Measurements from ENCODE around the gene WDR35. TPM values are rescaled to one million over a fixed set of nuclear protein-coding genes. Genes with fewer than 3 reads are reported as not detected.
A peak's percentile ranks its signal among the peaks of the same experiment; 100 is the strongest.
"Not testable (repeated sequence)": the region's sequence is repeated elsewhere in the genome, so short reads cannot be mapped to it uniquely, and the experiment has no call there.

WDR35 gene
- total RNA-seq, 1 donor from 2014 or later, result 5.8 TPM

GRCh38 chr2:19942199-19942598 is 47.7 kb downstream of the WDR35 start:
- no peak for DNase-seq (ENCODE audit: low read depth in 2 of 2)

DNA sequence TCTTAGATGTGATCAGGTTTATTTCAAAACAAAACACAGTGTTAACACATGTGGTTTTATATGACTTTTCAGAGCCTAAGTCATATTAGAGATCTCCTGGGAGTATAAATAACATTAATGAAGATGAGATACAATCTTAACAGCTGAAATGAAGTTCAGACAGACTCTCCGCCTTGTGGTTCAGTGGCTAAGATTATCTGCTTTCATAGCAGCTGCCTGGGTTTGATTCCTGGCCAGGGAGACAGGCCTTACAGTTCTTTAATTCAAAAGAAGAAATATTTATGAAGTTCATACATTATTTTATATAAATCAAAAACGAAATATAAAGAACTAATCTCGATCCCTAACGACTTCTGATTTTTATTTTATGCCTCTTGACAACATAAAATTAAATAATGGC is 52.9 kb downstream of the WDR35 start:
- DNase-seq (ENCODE audit: low read depth in 2 of 2), result no peak

DNA sequence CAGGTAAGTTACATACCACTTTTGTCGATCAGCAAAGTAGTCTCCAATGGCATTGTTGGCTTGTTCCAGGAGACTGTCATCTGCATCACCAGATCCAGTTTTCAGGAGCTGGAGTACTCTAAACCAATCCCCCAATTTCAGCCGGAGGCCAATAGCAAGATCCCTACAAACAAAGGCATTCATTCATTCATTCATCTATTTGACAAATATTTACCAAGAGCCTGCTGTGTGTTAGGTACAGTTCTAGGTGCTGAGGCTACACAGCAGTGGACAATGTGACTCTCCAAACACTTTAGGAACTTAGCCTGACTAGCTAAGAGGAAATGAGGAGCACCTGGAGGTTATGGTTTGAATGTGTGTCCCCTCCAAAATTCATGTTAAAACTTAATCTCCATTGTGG is 53.7 kb downstream of the WDR35 start:
- DNase-seq (ENCODE audit: low read depth in 2 of 2), result no peak

- DNase-seq (ENCODE audit: low read depth in 2 of 2), result peak; percentile 88 to 89
These were observed 56.4 kb downstream of the WDR35 start for GRCh38 chr2:19933351-19933981.

GRCh38 chr2:19932928-19933327 is 57.0 kb downstream of the WDR35 start:
- DNase-seq (ENCODE audit: low read depth in 2 of 2), result peak in 1 of 2 donors; percentile 65

DNA sequence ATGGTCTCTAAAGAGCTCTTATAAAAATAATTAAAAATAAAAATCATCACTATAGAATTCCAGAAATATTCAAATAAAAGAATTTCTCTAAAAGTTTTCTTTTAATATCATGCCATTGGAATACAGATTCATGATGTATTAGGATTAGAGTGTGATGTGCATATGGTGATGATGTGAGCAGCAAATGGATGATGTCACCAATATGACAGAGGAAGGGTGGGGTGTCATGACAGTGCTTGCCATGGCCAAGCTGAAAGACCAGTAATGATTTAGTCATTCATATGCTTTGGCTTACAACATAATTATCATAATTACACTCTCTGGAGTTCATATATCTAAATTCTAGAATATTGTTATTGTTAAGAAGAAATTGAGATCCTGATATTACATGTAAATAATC is 60.7 kb downstream of the WDR35 start:
- no peak for DNase-seq (ENCODE audit: low read depth in 2 of 2)

GRCh38 chr2:19927816-19928215 is 62.1 kb downstream of the WDR35 start:
- DNase-seq (ENCODE audit: low read depth in 2 of 2), result not testable (repeated sequence)

DNA sequence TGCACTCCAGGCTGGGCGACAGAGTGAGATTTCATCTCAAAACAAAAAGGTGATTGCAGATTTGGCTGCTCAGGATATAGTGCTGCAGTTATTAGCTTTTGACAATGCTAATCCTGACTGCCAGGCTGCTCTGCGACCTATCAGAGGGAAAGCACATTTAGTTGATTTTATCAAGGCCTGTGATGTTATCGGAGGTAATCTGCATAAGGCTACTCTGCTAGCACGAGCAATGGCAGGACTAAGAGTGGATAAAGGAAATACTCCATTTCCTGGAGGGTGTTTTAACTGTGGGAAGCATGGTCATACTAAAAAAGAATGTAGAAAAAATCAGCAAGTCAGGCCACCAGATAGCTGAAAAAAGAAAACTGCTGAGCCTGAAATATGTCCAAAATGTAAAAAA is 65.4 kb downstream of the WDR35 start:
- peak; percentile 72 to 73 for DNase-seq (ENCODE audit: low read depth in 2 of 2)

DNA sequence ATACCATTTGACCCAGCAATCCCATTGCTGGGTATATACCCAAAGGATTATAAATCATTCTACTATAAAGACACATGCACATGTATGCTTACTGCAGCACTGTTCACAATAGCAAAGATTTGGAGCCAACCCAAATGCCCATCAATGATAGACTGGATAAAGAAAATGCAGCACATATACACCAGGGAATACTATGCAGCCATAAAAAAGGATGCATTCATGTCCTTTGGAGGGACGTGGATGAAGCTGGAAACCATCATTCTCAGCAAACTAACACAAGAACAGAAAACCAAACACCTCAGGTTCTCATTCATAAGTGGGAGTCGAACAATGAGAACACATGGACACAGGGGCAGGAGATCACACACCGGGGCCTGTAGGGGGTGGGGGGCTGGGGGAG is 67.7 kb downstream of the WDR35 start:
- not testable (repeated sequence) for DNase-seq (ENCODE audit: low read depth in 2 of 2)

DNA sequence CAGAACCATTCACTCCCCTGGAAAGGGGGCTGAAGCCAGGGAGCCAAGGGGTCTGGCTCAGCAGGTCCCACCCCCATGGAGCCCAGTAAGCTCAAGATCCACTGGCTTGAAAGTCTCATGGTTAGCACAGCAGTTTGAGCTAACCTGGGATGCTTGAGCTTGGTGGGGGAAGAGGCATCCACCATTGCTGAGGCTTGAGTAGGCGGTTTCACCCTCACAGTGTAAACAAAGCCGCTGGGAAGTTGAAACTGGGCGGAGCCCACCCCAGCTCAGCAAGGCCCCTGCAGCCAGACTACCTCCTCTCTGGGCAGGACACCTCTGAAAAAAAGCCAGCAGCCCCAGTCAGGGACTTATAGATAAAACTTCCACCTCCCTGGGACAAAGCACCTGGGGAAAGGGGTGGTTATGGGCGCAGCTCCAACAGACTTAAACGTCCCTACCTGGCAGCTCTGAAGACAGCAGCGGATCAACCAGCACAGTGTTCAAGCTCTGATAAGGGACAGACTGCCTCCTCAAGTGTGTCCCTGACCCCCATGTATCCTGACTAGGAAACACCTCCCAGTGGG is 73.4 kb downstream of the WDR35 start:
- no peak for DNase-seq (ENCODE audit: low read depth in 2 of 2)

DNA sequence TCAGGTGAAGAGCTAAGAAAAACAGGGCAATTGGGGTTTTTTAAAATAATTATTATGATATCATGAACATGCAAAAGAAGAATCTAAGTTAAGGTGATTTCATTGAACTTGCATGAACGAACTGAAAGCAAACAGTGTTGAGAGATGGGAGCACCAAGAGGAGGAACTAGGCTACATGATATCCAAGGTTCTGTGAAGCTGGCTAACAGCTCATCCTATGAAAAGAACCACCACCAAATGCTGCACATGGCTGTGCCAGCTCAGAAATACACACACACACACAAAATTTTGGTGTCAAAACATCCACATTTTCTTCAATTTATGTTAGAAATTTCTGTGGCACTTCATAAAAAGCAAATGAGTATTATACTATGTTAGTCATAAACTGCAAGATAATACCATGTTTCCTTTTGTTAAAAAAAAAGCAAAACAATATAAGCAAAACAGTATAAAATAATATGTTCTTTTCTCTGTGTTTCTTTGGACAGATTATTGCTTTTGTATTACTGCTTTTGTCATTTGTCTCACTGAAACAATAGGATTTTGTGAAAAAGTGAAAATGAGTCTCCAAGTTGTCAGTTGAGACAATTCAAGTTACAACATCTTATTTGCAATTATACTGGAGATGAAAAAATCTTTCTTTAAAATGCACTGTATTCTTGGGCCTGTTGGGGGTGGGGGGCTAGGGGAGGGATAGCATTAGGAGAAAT is 75.5 kb downstream of the WDR35 start:
- no peak for DNase-seq (ENCODE audit: low read depth in 2 of 2)

GRCh38 chr2:19911808-19912509 is 77.9 kb downstream of the WDR35 start:
- DNase-seq (ENCODE audit: low read depth in 2 of 2), result peak in 1 of 2 donors; percentile 20

GRCh38 chr2:19902216-19902740 is 87.6 kb downstream of the WDR35 start:
- DNase-seq (ENCODE audit: low read depth in 2 of 2), result peak; percentile 31 to 51

DNA sequence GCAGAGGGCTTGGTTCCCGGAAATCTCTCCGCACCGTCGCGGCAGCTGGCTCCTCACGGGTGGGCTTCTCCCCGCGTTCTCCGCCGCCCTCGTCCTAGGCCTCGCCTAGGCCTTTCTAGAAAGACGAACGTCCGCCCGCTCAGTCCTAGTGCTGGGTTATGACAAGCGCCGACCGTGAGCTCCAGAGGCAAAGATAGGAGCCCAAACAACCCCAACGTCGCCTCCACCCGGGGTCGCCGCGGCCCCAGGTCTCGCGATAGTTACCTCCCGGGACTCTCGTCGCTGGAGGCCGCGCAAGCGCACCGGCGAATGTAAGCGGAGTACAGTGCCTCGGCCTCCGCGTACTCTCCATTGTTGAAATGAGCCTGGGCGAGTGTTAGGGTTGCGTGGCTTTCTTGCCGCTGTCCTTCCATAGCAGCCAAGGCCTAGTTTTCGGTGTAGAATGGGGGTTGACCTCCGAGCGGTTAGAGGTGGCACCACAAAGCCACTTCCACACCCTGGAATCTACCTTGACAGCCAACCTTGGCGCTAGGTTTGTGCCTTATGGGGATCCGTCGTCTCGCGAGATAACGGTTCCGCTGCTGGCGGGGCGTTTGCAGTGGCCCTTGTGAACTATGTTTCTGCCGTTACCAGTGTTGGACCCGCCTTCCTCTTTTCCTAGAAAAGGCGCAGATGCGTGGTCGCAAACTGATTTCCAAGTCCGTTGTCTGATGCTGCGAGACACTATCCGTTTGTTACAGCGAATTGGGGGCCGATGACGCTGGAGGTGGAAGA is 88.3 kb downstream of the WDR35 start, which contains the start of gene TTC32:
Gene TTC32 (minus strand): TSS at position 542 of the 774 bp plus-strand sequence. CDS start 129 bp downstream, at position 413.
- DNase-seq (ENCODE audit: low read depth in 2 of 2), result peak; percentile 96 to 97

DNA sequence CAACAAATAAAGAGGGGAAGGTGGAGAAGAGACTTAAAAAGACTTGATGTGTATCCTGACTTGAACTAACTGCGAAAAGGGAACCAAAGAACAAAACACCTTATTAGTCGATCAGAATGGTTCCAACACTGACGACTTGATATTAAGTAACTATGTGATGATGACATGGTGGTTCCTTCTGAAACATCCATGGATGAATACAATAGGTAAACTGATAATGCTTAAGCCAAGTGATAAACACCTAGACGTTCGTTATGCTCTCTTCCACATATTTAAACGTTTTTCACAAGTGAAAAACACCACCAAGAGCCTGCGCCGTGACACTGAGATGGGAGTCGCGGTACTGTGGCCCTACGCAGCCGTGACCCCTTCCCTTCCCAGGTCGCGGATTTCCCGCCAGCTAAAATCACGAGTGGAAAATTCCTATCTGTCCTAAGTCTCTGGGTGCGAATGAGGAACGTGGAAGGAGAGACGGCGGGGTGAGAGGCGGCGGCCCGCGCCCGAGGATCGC is 88.9 kb downstream of the WDR35 start:
- peak in 1 of 2 donors; percentile 64 for DNase-seq (ENCODE audit: low read depth in 2 of 2)

GRCh38 chr2:19899985-19900930 is 89.6 kb downstream of the WDR35 start:
- peak; percentile 24 to 57 for DNase-seq (ENCODE audit: low read depth in 2 of 2)

- no peak for DNase-seq (ENCODE audit: low read depth in 2 of 2)
These were observed 91.1 kb downstream of the WDR35 start for GRCh38 chr2:19898592-19899329.

- DNase-seq (ENCODE audit: low read depth in 2 of 2), result no peak
These were observed 92.2 kb downstream of the WDR35 start for GRCh38 chr2:19897623-19898245.
